Endothelial cell of umbilical vein (primary cell): ENCODE data around the gene VASN.

Experiments
- EZH2 ChIP-seq: IDR thresholded peaks from 2 replicates; pipeline ENCODE4 v1.6.1; 2012; ENCODE audit warnings: borderline replicate concordance, low read depth, mild to moderate bottlenecking, moderate library complexity, low read length, inconsistent platforms; ENCODE audit not compliant: severe bottlenecking
- MYC ChIP-seq: IDR thresholded peaks from one replicate; pipeline ENCODE4 v1.6.1; 2011; ENCODE audit warnings: mild to moderate bottlenecking, low read depth, low read length
- POLR2A ChIP-seq: IDR thresholded peaks from 2 replicates; pipeline ENCODE4 v1.6.1; 2012; ENCODE audit warnings: low read depth, mild to moderate bottlenecking, control low read depth, low read length
- POLR2AphosphoS5 ChIP-seq: IDR thresholded peaks from 2 replicates; pipeline ENCODE4 v1.6.1; 2012; ENCODE audit warnings: low read depth, mild to moderate bottlenecking, control low read depth, low read length, moderate library complexity; ENCODE audit not compliant: insufficient read depth
- TF ChIP-seq, protein P1 (sequence below): IDR thresholded peaks from 2 replicates; pipeline ENCODE4 v1.6.1; 2011; ENCODE audit not compliant: insufficient read depth, insufficient read length
- TF ChIP-seq, protein P2 (sequence below), 2 donors: IDR thresholded peaks; 1 replicate in 1 of 2; 2 replicates in 1 of 2; pipeline ENCODE4 v1.5.1; 2011; ENCODE audit warnings: low read length in 2 of 2, mild to moderate bottlenecking in 2 of 2, moderate library complexity in 2 of 2, control low read depth in 1 of 2, inconsistent platforms in 1 of 2, low read depth in 1 of 2; ENCODE audit not compliant: insufficient read depth in 1 of 2; ENCODE audit errors: extremely low read depth in 1 of 2

GRCh38 chr16:4420505-4421105 is 49.0 kb downstream of the VASN start:
- TF ChIP-seq, protein P1, sequence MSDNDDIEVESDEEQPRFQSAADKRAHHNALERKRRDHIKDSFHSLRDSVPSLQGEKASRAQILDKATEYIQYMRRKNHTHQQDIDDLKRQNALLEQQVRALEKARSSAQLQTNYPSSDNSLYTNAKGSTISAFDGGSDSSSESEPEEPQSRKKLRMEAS, result no peak
- TF ChIP-seq, protein P2, sequence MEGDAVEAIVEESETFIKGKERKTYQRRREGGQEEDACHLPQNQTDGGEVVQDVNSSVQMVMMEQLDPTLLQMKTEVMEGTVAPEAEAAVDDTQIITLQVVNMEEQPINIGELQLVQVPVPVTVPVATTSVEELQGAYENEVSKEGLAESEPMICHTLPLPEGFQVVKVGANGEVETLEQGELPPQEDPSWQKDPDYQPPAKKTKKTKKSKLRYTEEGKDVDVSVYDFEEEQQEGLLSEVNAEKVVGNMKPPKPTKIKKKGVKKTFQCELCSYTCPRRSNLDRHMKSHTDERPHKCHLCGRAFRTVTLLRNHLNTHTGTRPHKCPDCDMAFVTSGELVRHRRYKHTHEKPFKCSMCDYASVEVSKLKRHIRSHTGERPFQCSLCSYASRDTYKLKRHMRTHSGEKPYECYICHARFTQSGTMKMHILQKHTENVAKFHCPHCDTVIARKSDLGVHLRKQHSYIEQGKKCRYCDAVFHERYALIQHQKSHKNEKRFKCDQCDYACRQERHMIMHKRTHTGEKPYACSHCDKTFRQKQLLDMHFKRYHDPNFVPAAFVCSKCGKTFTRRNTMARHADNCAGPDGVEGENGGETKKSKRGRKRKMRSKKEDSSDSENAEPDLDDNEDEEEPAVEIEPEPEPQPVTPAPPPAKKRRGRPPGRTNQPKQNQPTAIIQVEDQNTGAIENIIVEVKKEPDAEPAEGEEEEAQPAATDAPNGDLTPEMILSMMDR (IDR thresholded peaks at IDR 0.05; ENCODE audit: extremely low read depth in 1 of 2, insufficient read depth in 1 of 2, low read depth in 1 of 2, low read length in 2 of 2), result no peak
- TF ChIP-seq MYC (no peak), POLR2A (no peak), EZH2 (no peak), POLR2AphosphoS5 (no peak)
